ENCODE data around the gene HLA-DPA1.
A peak's percentile ranks its signal among the peaks of the same experiment; 100 is the strongest.

Gene HLA-DPA1

DNA sequence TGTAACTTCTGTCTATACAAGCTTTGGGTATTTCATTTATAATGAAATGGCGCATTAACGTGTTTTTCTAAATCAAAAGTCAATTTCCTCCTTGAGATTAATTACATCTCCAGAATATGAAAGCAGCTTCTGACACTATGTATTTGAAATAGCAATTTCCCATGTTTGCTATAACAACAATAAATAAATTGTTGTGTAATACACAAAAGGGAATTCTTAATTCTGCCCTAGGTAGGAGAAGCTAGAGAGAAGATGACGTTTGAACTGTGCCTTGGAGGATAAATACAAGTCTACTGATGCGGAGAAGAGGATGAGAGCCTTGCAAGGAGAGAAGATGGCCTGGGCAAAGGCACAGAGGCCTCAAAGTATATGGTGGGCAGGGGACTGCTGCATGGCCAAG is 56.4 kb downstream of the HLA-DPA1 start:
- no peak for DNase-seq (ENCODE audit: low spot score)

DNA sequence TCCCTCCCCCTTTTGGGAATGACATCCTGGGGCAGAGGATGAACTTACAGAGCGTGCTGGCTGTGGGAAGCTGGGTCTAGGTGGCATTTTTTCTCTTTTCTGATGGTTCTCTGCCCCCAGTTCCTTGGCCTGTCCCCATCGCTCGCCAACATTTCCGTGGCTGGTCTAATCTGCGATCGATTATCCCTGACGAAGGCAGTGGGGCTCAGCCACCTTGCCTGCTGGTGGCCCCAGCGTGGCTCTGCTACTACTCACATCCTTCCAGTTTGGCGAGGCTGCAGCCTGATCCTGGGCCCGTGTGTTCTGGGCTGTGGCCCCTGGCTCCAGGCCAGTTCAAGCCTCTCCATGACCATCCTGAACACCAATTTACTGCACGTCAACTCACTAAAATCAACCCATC is 57.7 kb downstream of the HLA-DPA1 start:
- no peak for DNase-seq (ENCODE audit: low spot score)

DNA sequence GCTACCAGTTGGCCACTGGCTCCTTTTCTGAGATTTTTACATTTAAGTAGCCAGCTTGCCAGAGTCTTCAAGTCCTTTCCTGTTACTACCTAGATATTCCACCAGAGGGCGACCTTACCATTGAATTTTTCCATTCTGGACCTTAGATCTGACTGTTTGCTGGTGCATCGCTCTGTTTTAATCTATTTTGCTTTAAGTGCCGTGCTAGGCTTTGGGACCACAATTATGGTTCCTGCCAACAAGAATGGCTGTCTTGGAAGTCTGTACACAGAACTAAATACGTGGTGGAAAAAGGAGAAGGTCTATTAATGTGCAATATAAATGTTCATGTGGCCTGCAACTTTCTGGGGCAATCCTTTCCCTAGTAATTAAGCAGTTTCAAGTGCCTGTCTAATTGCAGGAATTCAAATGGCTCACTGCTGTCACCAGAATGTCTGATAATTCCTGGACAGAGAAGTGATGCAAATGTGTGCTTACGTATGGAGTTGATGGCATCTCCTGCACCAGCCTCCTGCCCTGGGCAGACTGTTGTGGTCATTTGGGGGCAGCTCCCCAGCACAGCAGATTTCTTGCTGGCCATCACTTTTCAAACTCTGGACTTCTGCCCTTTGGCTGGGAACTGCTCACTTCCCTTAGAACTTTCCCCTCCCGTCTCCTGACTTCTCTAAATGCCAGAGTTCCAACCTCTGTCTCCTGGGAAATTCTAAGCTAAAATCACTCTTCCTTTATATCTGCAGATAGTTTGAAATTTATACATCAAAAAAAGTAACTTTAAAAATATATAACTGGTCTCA is 58.4 kb downstream of the HLA-DPA1 start:
- DNase-seq (ENCODE audit: low spot score): peak; percentile 80
